ENCODE results near the gene REEP2. TPM values are rescaled to one million over a fixed set of nuclear protein-coding genes. Genes with fewer than 3 reads are reported as not detected.

The REEP2 gene
- total RNA-seq, 4 donors from 2014 or later: 0.77 to 14.1 (median 5.0) TPM

GRCh38 chr5:138458856-138459255 lies 20.0 kb downstream of the REEP2 start:
- TF ChIP-seq CTCF (IDR thresholded peaks at IDR 0.05) (no peak), POLR2A (IDR thresholded peaks at IDR 0.05) (no peak)
- DNase-seq: no peak
- H3K4me1 ChIP-seq: no peaks in the 10 kb centered on the region
- no peaks in the 10 kb centered on the region for H3K9me3 ChIP-seq
- H3K27ac ChIP-seq: no peak overlapping the region
- no peaks in the 10 kb centered on the region for H3K27me3 ChIP-seq
- no peak overlapping the region for H3K4me3 ChIP-seq
- intact Hi-C loops (cut with DNase I; ENCODE audit: low total_unique reads): no loop called here
- H3K36me3 ChIP-seq: no peaks in the 10 kb centered on the region

GRCh38 chr5:138459311-138459933 lies 20.6 kb downstream of the REEP2 start:
- no peak overlapping the region for H3K4me3 ChIP-seq
- H3K27ac ChIP-seq: no peak overlapping the region
- no peaks in the 10 kb centered on the region for H3K4me1 ChIP-seq
- no peaks in the 10 kb centered on the region for H3K27me3 ChIP-seq
- no peaks in the 10 kb centered on the region for H3K36me3 ChIP-seq
- intact Hi-C loops (cut with DNase I; ENCODE audit: low total_unique reads): no loop called here
- no peaks in the 10 kb centered on the region for H3K9me3 ChIP-seq
- no peak for DNase-seq
- TF ChIP-seq POLR2A (IDR thresholded peaks at IDR 0.05) (no peak), CTCF (IDR thresholded peaks at IDR 0.05) (no peak)

- Histone ChIP-seq H3K27me3 (no peaks in the 10 kb centered on the region), H3K36me3 (no peaks in the 10 kb centered on the region), H3K27ac (no peak overlapping the region), H3K4me1 (no peaks in the 10 kb centered on the region), H3K4me3 (no peak overlapping the region), H3K9me3 (no peaks in the 10 kb centered on the region)
- intact Hi-C loops (cut with DNase I; ENCODE audit: low total_unique reads): loop anchor here (5.0 kb wide), 1 partner anchor 42 kb away; no protein-coding TSS in a partner anchor
- DNase-seq: no peak
- TF ChIP-seq CTCF (IDR thresholded peaks at IDR 0.05) (no peak), POLR2A (IDR thresholded peaks at IDR 0.05) (no peak)
Observed at GRCh38 chr5:138460032-138460693, 21.3 kb downstream of the REEP2 start.

- no peak for TF ChIP-seq POLR2A (IDR thresholded peaks at IDR 0.05)
- no peak for TF ChIP-seq CTCF (IDR thresholded peaks at IDR 0.05)
- Histone ChIP-seq H3K27me3 (no peaks in the 10 kb centered on the region), H3K27ac (peak overlapping the region in 1 of 2 donors; percentile 34), H3K9me3 (no peaks in the 10 kb centered on the region), H3K36me3 (no peaks in the 10 kb centered on the region), H3K4me1 (no peaks in the 10 kb centered on the region), H3K4me3 (no peak overlapping the region)
- DNase-seq: no peak
- intact Hi-C loops (cut with DNase I; ENCODE audit: low total_unique reads): loop anchor here (5.0 kb wide), 1 partner anchor 41 kb away; no protein-coding TSS in a partner anchor
Observed at GRCh38 chr5:138461343-138462125, 22.7 kb downstream of the REEP2 start.

Data from uterus (tissue), 4 donors.